ENCODE results near the gene TBX3. TPM values are rescaled to one million over a fixed set of nuclear protein-coding genes. Genes with fewer than 3 reads are reported as not detected.

Gene TBX3
- polyA plus RNA-seq, 2 of the 4 experiments (the other 2 are of a cell fraction) = 22.8 to 28.0 TPM

DNA sequence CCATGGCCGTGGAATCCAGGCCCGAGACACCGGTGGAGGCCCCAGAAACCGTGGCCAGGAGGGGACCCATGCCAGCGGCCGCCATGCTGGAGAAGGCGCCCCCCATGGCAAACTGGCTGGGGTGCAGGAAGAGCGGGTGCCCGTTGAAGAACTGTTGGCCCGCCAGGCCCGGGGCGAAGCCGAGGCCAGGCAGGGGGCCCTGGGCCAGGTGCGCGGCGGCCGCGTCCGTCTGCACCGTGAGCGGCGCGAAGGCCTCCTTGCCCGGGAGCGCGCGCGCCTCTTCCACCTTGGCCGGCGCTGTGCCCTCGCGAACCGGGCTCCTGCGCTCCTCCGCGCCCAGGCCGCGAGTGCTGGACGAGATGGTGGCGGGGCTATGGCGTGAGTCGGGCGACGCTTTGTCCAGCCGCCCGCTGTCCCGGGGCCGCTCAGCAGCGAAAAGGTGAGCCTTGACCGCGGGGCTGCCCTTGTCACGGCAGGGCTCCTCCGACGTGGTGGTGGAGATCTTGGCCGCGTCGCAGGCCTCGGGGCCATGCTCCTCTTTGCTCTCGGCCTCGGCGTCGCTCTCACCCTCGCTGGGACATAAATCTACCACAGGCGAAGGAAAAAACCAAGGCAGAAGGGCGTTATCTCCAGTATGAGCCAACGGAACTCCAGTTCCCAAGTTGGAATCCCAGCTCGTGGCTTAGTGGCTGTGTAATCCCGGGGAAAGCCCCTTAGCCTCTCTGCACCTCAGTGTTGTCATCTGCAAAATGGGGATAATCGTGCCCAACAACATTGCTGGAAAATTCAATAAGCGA, 9.5 kb downstream of the TBX3 start:
- Histone ChIP-seq H3K9me3 (no peaks in the 10 kb centered on the region), H3K27ac (no peak overlapping the region), H3K4me3 (no peak overlapping the region), H3K4me2 (no peak overlapping the region), H3K4me1 (peaks cover 14% of the 10 kb centered on the region; the same call in 2 of the 3 replicates)
- 95% methylated on average over 67 of the region's 70 CpGs for WGBS (ENCODE audit: missing lambda C conversion rate)
- TF ChIP-seq HDAC2 (IDR thresholded peaks at IDR 0.05) (0 out of 2 replicates have a peak, but pooled peaks have one; percentile 42), MAZ (IDR thresholded peaks at IDR 0.05; ENCODE audit: borderline replicate concordance, low read depth, low read length) (no peak)
- no peak for ATAC-seq
- ChIA-PET POLR2A (interaction anchor here (1.9 to 5.1 kb wide), 2 partner anchors 9 to 10 kb away, joined by 11 to 39 read pairs; partner anchors contain the start of gene TBX3), CTCF (interaction anchor here (1.2 to 2.0 kb wide), 5 partner anchors 10 to 1243 kb away, joined by 5 to 10 read pairs (median 7); partner anchors contain the start of gene TBX3)
- DNase-seq (ENCODE audit: low read depth in 1 of 2, low spot score in 1 of 2) = no peak
- no peak for FAIRE-seq

- no peak overlapping the region for H3K4me3 ChIP-seq
- H3K4me2 ChIP-seq = no peak overlapping the region
- no peak for ATAC-seq
- WGBS (ENCODE audit: missing lambda C conversion rate) = 91% methylated on average over 12 of the region's 12 CpGs
- H3K4me1 ChIP-seq = peaks cover 20% of the 10 kb centered on the region; the same call in 2 of the 3 replicates
- FAIRE-seq = no peak
- POLR2A ChIA-PET = interaction anchor here (5.1 kb wide), 1 partner anchor 10 kb away, joined by 39 read pairs; the partner anchor contains the start of gene TBX3
- H3K9me3 ChIP-seq = no peaks in the 10 kb centered on the region
- TF ChIP-seq RCOR1 (IDR thresholded peaks at IDR 0.05; ENCODE audit: low read depth, low read length) = no peak
- TF ChIP-seq FOXS1 (CRISPR knock-in tag; IDR thresholded peaks at IDR 0.05) = no peak
- TF ChIP-seq E2F6 (IDR thresholded peaks at IDR 0.05; ENCODE audit: borderline replicate concordance, low read depth) = no peak
- no peak for TF ChIP-seq HEYL (CRISPR knock-in tag; IDR thresholded peaks at IDR 0.05)
- no peak for TF ChIP-seq SREBF2 (IDR thresholded peaks at IDR 0.05)
- no peak for TF ChIP-seq FOSL2 (IDR thresholded peaks at IDR 0.05)
- no peak for TF ChIP-seq FOSL2 (CRISPR knock-in tag; IDR thresholded peaks at IDR 0.05)
- no peak for TF ChIP-seq MAZ (IDR thresholded peaks at IDR 0.05; ENCODE audit: borderline replicate concordance, low read depth, low read length)
- TF ChIP-seq ZFP36 (IDR thresholded peaks at IDR 0.05; ENCODE audit: borderline replicate concordance, partially characterized antibody) = no peak
- no peak for TF ChIP-seq MYC (IDR thresholded peaks at IDR 0.05; ENCODE audit: borderline replicate concordance, low read length)
- no peak for TF ChIP-seq TP53 (CRISPR knock-in tag; IDR thresholded peaks at IDR 0.05)
- TF ChIP-seq HES2 (IDR thresholded peaks at IDR 0.05) = no peak
- TF ChIP-seq NFE2L2 (conservative IDR thresholded peaks at IDR 0.05; ENCODE audit: low read length) = no peak
- no peak for TF ChIP-seq SMC3 (IDR thresholded peaks at IDR 0.05)
- TF ChIP-seq RFX5 (IDR thresholded peaks at IDR 0.05) = no peak
- no peak for TF ChIP-seq ZNF302 (CRISPR knock-in tag; IDR thresholded peaks at IDR 0.05)
- TF ChIP-seq KDM5A (IDR thresholded peaks at IDR 0.05) = no peak
- TF ChIP-seq FOSB (CRISPR knock-in tag; IDR thresholded peaks at IDR 0.05) = no peak
- no peak for TF ChIP-seq RAD21 (conservative IDR thresholded peaks at IDR 0.05 in 1 of 2, IDR thresholded peaks at IDR 0.05 in 1 of 2)
- no peak for DNase-seq (ENCODE audit: low read depth in 1 of 2, low spot score in 1 of 2)
- CTCF ChIA-PET = interaction anchor here (0.7 to 3.4 kb wide), 4 partner anchors 9 to 724 kb away, joined by 3 to 20 read pairs (median 12); partner anchors contain the start of gene TBX3
- H3K27ac ChIP-seq = no peak overlapping the region; a peak in 1 of 6 replicates
Measured at GRCh38 chr12:114673901-114674250, 10.1 kb downstream of the TBX3 start.

- ChIA-PET POLR2A (interaction anchor here (5.1 kb wide), 1 partner anchor 11 kb away, joined by 39 read pairs; the partner anchor contains the start of gene TBX3), CTCF (interaction anchor here (0.6 to 3.4 kb wide), 6 partner anchors 10 to 1080 kb away, joined by 3 to 20 read pairs (median 10); partner anchors contain the start of gene TBX3)
- Histone ChIP-seq H3K4me2 (no peak overlapping the region; the same call in 2 of the 3 replicates), H3K27ac (peak overlapping the region in 1 of 2 experiments; percentile 40; a peak in 2 of 6 replicates), H3K9me3 (no peaks in the 10 kb centered on the region), H3K4me1 (peaks cover 15% of the 10 kb centered on the region; the same call in 2 of the 3 replicates), H3K4me3 (no peak overlapping the region)
- no peak for ATAC-seq
- FAIRE-seq = no peak
- WGBS (ENCODE audit: missing lambda C conversion rate) = 79% methylated on average over 10 of the region's 10 CpGs
- DNase-seq (ENCODE audit: low read depth in 1 of 2, low spot score in 1 of 2) = no peak
- TF ChIP-seq FOSB (CRISPR knock-in tag; IDR thresholded peaks at IDR 0.05) (no peak), JUN (IDR thresholded peaks at IDR 0.05) (no peak), USF2 (IDR thresholded peaks at IDR 0.05) (no peak), KDM1A (IDR thresholded peaks at IDR 0.05; ENCODE audit: low read depth) (peak; percentile 24; the same call in 1 of the 2 replicates), RFX5 (IDR thresholded peaks at IDR 0.05) (no peak), RCOR1 (IDR thresholded peaks at IDR 0.05; ENCODE audit: low read depth, low read length) (no peak), HOXB5 (CRISPR knock-in tag; IDR thresholded peaks at IDR 0.05) (no peak), EHF (CRISPR knock-in tag; IDR thresholded peaks at IDR 0.05) (no peak), CHD2 (IDR thresholded peaks at IDR 0.05; ENCODE audit: low read length, partially characterized antibody) (no peak), ZFP36 (IDR thresholded peaks at IDR 0.05; ENCODE audit: borderline replicate concordance, partially characterized antibody) (peak; percentile 35)
- TF ChIP-seq, protein P1, sequence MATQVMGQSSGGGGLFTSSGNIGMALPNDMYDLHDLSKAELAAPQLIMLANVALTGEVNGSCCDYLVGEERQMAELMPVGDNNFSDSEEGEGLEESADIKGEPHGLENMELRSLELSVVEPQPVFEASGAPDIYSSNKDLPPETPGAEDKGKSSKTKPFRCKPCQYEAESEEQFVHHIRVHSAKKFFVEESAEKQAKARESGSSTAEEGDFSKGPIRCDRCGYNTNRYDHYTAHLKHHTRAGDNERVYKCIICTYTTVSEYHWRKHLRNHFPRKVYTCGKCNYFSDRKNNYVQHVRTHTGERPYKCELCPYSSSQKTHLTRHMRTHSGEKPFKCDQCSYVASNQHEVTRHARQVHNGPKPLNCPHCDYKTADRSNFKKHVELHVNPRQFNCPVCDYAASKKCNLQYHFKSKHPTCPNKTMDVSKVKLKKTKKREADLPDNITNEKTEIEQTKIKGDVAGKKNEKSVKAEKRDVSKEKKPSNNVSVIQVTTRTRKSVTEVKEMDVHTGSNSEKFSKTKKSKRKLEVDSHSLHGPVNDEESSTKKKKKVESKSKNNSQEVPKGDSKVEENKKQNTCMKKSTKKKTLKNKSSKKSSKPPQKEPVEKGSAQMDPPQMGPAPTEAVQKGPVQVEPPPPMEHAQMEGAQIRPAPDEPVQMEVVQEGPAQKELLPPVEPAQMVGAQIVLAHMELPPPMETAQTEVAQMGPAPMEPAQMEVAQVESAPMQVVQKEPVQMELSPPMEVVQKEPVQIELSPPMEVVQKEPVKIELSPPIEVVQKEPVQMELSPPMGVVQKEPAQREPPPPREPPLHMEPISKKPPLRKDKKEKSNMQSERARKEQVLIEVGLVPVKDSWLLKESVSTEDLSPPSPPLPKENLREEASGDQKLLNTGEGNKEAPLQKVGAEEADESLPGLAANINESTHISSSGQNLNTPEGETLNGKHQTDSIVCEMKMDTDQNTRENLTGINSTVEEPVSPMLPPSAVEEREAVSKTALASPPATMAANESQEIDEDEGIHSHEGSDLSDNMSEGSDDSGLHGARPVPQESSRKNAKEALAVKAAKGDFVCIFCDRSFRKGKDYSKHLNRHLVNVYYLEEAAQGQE (IDR thresholded peaks at IDR 0.05) = no peak
Measured at GRCh38 chr12:114673169-114673833, 10.7 kb downstream of the TBX3 start.

Measured in A549 (cell line).